Activated naive CD4-positive, alpha-beta T cell treated with anti-CD3 and anti-CD28 coated beads, Interleukin-2, amount 50 U/mL, for 72 hours (primary cell): Measurements from ENCODE around the gene XG. TPM values are rescaled to one million over a fixed set of nuclear protein-coding genes. Genes with fewer than 3 reads are reported as not detected.
"Not testable (repeated sequence)": the region's sequence is repeated elsewhere in the genome, so short reads cannot be mapped to it uniquely, and the experiment has no call there.

Source experiments
- ATAC-seq, 2 donors: fragments of 150-1000 bp; cut with Tn5 transposase; 2 replicates each; pipeline ENCODE4 v1.10.0; 2021; ENCODE audit warnings: mild to moderate bottlenecking in 2 of 2, moderate library complexity in 2 of 2
- DNase-seq, 2 donors: peaks; one replicate each; pipeline ENCODE4 v3.0.0; 2021 to 2022; ENCODE audit warnings: low spot score in 2 of 2
- H3K27ac Mint-ChIP-seq, 2 donors: one replicate each; pipeline ENCODE4 v1.8.0; 2022; ENCODE audit warnings: mild to moderate bottlenecking in 2 of 2, mixed read lengths in 2 of 2
- H3K36me3 Mint-ChIP-seq, 2 donors: one replicate each; pipeline ENCODE4 v1.8.0; 2022; ENCODE audit warnings: mixed read lengths in 2 of 2
- H3K9me3 Mint-ChIP-seq, 2 donors: one replicate each; pipeline ENCODE4 v1.8.0; 2022; ENCODE audit warnings: mixed read lengths in 2 of 2
- total RNA-seq, 2 donors: library from RNA; stranded (reverse); gene quantifications; one replicate each; pipeline ENCODE4 v1.2.3, GENCODE V29; 2022

XG gene
- under 1 TPM in 1 of 2 donors, not detected in 1; 0.51 TPM for total RNA-seq

- peak in 1 of 2 donors; percentile 34 for ATAC-seq
- H3K36me3 Mint-ChIP-seq, DNase-seq, H3K9me3 Mint-ChIP-seq, H3K27ac Mint-ChIP-seq: not testable (repeated sequence)
Observed at GRCh38 chrX:2751874-2752300, at the start of gene XG. Gene XG (plus strand): TSS chrX:2752040. CDS start chrX:2752275, 235 bp downstream.

GRCh38 chrX:2703991-2704369 lies 47.9 kb upstream of the XG start:
- Mint-ChIP-seq H3K27ac (peak overlapping the region; percentile 86 to 88), H3K36me3 (peaks cover 11 to 72% of the 10 kb centered on the region in 2 donors), H3K9me3 (peaks cover 8 to 13% of the 10 kb centered on the region in 2 donors)
- ATAC-seq = no peak
- no peak for DNase-seq

- Mint-ChIP-seq H3K9me3 (peaks cover 6 to 11% of the 10 kb centered on the region in 2 donors), H3K36me3 (peaks cover 6 to 60% of the 10 kb centered on the region in 2 donors)
Observed at GRCh38 chrX:2705046-2705832, 46.6 kb upstream of the XG start.

GRCh38 chrX:2707334-2707760 lies 44.5 kb upstream of the XG start:
- Mint-ChIP-seq H3K27ac (peak overlapping the region; percentile 94 to 96), H3K36me3 (peaks cover 0 to 43% of the 10 kb centered on the region in 2 donors)

More at GRCh38 chrX:2705046-2705832, 46.6 kb upstream of the XG start:
- DNase-seq (no peak), ATAC-seq (no peak)
- H3K27ac Mint-ChIP-seq = peak overlapping the region; percentile 87 to 88

GRCh38 chrX:2708021-2708420 lies 43.8 kb upstream of the XG start:
- H3K36me3 Mint-ChIP-seq = peaks cover 0 to 41% of the 10 kb centered on the region in 2 donors
- DNase-seq (no peak), ATAC-seq (peak; percentile 9)
- H3K27ac Mint-ChIP-seq = peak overlapping the region; percentile 94 to 96
- no peaks in the 10 kb centered on the region for H3K9me3 Mint-ChIP-seq

More at GRCh38 chrX:2707334-2707760, 44.5 kb upstream of the XG start:
- DNase-seq (peak; percentile 62 to 73), ATAC-seq (peak; percentile 58 to 63)
- H3K9me3 Mint-ChIP-seq = no peaks in the 10 kb centered on the region

- ATAC-seq = no peak
- no peak for DNase-seq
- H3K27ac Mint-ChIP-seq = peak overlapping the region; percentile 94 to 96
- H3K9me3 Mint-ChIP-seq = no peaks in the 10 kb centered on the region
- peaks cover 0 to 38% of the 10 kb centered on the region in 2 donors for H3K36me3 Mint-ChIP-seq
Observed at GRCh38 chrX:2708592-2709188, 43.1 kb upstream of the XG start.

- Mint-ChIP-seq H3K9me3 (no peaks in the 10 kb centered on the region), H3K27ac (peak overlapping the region; percentile 94 to 98), H3K36me3 (peaks cover 0 to 33% of the 10 kb centered on the region in 2 donors)
- ATAC-seq (no peak), DNase-seq (no peak)
Observed at GRCh38 chrX:2709556-2709955, 42.3 kb upstream of the XG start.

- ATAC-seq (peak; percentile 70 to 79), DNase-seq (no peak)
- Mint-ChIP-seq H3K36me3 (peaks cover 4 to 33% of the 10 kb centered on the region in 2 donors), H3K27ac (peak overlapping the region; percentile 94 to 98), H3K9me3 (no peaks in the 10 kb centered on the region)
Observed at GRCh38 chrX:2710041-2710840, 41.6 kb upstream of the XG start.

GRCh38 chrX:2711441-2711840 lies 40.4 kb upstream of the XG start:
- Mint-ChIP-seq H3K9me3 (no peaks in the 10 kb centered on the region), H3K36me3 (peaks cover 8 to 40% of the 10 kb centered on the region in 2 donors), H3K27ac (peak overlapping the region in 1 of 2 donors; percentile 27)
- ATAC-seq = no peak
- DNase-seq = no peak

- Mint-ChIP-seq H3K36me3 (peaks cover 12 to 40% of the 10 kb centered on the region in 2 donors), H3K27ac (no peak overlapping the region), H3K9me3 (no peaks in the 10 kb centered on the region)
- ATAC-seq = no peak
- DNase-seq = no peak
Observed at GRCh38 chrX:2712428-2712827, 39.4 kb upstream of the XG start.

GRCh38 chrX:2712890-2713840 lies 38.7 kb upstream of the XG start:
- no peak overlapping the region for H3K27ac Mint-ChIP-seq
- no peak for DNase-seq
- H3K36me3 Mint-ChIP-seq = peaks cover 12 to 36% of the 10 kb centered on the region in 2 donors

GRCh38 chrX:2714551-2714950 lies 37.3 kb upstream of the XG start:
- peak overlapping the region in 1 of 2 donors; percentile 46 for H3K27ac Mint-ChIP-seq

More at GRCh38 chrX:2712890-2713840, 38.7 kb upstream of the XG start:
- no peaks in the 10 kb centered on the region for H3K9me3 Mint-ChIP-seq
- no peak for ATAC-seq

GRCh38 chrX:2715066-2715600 lies 36.7 kb upstream of the XG start:
- DNase-seq (no peak), ATAC-seq (no peak)
- H3K9me3 Mint-ChIP-seq = no peaks in the 10 kb centered on the region
- peak overlapping the region in 1 of 2 donors; percentile 46 for H3K27ac Mint-ChIP-seq
- peaks cover 26 to 46% of the 10 kb centered on the region in 2 donors for H3K36me3 Mint-ChIP-seq

More at GRCh38 chrX:2714551-2714950, 37.3 kb upstream of the XG start:
- Mint-ChIP-seq H3K9me3 (no peaks in the 10 kb centered on the region), H3K36me3 (peaks cover 20 to 40% of the 10 kb centered on the region in 2 donors)
- DNase-seq (no peak), ATAC-seq (no peak)

- DNase-seq (no peak), ATAC-seq (peak; percentile 59 to 87)
Observed at GRCh38 chrX:2717312-2717711, 34.5 kb upstream of the XG start.

GRCh38 chrX:2718821-2719220 lies 33.0 kb upstream of the XG start:
- Mint-ChIP-seq H3K27ac (no peak overlapping the region), H3K36me3 (peaks cover 32 to 69% of the 10 kb centered on the region in 2 donors), H3K9me3 (no peaks in the 10 kb centered on the region)
- ATAC-seq (no peak), DNase-seq (no peak)

More at GRCh38 chrX:2717312-2717711, 34.5 kb upstream of the XG start:
- Mint-ChIP-seq H3K36me3 (peaks cover 28 to 55% of the 10 kb centered on the region in 2 donors), H3K9me3 (no peaks in the 10 kb centered on the region), H3K27ac (peak overlapping the region; percentile 46 to 92)
